HG03108 (cell line): Measurements from ENCODE around the gene FGF12.

Source experiments
- ATAC-seq: cut with Tn5 transposase; IDR thresholded peaks from one replicate; pipeline ENCODE4 v1.9.1; 2021; ENCODE audit warnings: moderate library complexity; ENCODE audit not compliant: unreplicated experiment

FGF12 gene

DNA sequence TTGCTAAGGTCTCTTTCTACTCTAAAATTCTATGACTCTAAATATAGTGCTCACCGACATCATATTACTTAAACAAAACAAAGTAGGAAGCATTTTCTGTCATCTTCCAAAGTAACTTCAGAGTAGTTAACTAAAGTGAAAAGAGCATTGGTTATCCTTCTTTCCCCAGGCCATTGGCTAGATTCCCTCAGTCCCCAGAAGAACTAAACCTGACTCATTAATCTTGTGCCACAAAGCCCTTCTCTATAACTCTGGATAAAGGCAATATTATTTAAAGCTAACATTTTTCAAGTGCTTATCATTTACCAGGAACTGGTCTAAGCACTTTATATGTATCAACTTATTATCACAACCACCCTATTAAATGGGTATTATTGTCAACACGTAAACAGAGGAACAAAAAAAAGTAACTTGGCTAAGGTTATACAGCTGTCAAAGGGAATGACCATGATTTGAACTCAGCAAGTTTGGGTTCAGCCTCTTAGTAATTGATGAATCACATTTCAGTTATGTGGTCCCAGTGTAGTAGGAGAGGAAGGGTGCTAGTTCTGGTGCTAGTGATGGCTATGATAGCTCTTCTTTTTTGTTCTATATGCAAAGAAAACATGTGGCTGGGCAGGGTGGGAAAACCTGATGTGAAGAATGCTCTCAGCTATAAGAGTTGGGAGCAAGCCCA, 304.9 kb downstream of the FGF12 start:
- no peak for ATAC-seq

DNA sequence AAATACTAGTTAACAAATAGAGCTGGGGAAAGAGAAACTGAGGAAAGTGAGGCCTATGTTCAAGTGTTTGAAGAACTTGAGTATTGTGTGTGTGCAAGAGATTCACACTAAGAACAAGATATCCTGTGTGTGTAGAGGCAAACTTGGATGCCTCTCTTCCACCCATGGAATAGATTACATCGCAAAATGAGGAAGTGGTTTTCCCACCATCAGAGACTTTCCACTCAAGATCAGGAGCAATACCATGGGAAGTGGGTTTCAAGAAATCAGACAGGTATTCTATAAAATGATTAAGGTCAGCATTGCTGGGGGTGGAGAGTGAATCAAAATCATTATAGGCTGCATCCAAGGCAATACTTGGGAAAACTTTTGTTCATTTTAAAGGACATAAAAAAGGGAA, 308.0 kb downstream of the FGF12 start:
- no peak for ATAC-seq

DNA sequence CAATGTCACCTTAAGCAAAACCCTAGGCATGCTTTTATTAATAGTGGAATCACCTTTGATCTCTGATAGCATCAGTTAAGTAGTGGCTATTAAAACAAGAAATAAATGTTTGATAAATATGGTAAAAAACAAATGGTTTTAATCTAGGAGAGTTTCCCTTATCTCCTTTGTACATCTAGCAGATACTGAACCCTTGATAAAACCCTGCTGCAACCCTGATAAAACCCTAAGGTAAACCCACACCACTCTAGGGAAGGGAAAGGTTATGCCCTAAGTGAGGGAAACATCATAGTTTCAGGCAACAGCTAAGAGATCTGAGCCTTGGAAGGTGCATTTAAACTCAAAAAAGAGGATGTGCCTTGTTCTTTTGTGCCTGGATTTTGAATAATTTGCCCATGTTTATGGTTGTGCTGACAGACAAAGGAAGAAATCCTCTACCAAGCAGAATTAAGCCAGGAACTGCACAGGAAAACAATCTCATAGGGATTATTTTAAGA, 309.7 kb downstream of the FGF12 start:
- ATAC-seq, result no peak

DNA sequence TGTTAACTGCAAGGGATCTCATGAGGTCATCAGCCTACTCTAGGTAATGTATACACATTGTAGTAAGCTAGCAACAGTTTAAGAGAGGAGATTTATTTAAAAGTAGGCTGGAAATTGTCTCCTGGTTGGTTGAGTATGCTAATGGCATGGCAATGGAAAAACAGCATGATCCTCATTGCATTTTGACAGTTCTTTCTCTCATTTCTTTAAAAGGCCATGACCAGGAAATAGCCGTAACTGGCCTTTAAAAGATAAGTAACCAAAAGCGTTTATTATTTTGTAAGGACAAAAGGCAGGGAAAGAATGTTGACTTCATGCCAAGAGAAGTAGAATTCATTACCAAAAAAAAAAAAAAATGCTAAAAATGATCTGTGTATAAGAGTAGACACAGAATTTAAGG, 310.3 kb downstream of the FGF12 start:
- no peak for ATAC-seq

DNA sequence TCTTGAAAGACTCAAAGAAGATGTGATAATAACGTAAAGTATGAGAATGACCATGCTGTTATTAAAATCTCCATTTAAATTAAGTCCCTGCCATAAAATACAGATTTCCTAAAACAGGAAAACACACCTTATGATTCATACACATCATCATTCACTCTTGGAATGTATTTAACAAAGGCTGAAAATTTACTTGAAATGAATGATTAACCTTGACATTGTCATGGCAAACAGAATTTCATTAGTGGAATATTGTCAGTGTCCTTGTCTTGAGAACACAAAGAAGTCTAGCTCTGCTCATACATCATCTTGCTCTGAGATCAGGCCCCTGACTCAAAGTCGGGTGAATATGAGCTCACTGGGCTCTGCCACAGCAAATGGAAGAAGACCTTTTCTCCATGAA, 313.9 kb downstream of the FGF12 start:
- no peak for ATAC-seq

DNA sequence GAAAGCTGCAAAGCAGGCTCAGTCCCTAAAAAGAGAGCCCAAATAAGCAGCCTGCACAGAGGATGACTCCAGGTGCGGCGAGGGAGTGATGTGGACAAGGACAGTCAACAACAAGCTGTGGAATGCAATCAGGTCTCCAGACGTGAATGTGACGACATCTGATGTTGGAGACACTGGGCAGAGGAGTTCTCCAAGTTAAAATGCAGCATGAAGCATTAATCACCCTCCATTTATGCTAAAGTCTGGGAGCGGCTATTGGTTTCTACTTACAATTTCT, 316.7 kb downstream of the FGF12 start:
- ATAC-seq, result no peak

DNA sequence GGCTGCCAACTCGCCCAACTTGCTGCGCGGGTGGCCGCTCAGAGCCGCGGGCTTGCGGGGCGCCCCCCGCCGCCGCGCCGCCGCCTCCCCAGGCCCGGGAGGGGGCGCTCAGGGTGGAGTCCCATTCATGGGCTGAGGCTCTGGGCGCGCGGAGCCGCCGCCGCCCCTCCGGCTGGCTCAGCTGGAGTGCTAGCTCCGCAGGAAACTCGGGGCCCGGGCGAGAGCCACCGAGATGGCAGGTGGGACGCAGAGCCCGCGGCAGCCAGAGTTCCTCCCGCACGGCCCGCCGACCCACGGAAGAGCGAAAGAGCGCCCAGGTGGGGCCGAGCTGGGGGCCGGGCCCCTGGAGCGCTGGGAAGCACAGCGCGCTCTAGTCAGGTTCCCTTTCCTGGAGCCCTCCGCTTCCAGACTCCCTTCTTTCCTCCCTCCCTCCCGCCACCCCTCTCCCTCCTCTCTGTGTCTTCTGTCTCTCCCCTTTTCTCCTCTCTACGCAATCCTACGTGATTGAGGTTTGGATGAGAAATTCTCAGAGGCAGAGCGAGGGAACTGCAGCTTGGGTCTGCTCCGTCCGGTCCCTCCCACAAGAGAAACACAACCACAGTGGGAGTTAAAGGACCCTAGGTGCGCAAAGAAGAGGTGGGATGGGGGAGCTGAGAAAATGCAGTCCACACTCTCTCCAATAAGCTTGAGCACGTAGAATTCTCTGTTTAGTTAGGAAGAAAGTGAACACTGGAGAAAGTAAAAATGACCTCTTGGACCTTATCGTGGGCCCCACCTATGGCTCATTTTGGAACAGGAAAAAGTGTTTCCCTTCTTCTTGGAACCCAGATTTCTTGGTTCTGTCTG, 317.3 kb downstream of the FGF12 start:
- ATAC-seq, result peak; percentile 20

DNA sequence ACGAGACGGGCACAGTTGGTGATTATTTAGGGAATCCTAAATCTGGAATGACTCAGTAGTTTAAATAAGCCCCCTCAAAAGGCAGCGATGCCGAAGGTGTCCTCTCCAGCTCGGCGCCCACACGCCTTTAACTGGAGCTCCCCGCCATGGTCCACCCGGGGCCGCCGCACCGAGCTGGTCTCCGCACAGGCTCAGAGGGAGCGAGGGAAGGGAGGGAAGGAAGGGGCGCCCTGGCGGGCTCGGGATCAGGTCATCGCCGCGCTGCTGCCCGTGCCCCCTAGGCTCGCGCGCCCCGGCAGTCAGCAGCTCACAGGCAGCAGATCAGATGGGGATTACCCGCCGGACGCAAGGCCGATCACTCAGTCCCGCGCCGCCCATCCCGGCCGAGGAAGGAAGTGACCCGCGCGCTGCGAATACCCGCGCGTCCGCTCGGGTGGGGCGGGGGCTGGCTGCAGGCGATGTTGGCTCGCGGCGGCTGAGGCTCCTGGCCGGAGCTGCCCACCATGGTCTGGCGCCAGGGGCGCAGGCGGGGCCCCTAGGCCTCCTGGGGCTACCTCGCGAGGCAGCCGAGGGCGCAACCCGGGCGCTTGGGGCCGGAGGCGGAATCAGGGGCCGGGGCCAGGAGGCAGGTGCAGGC, 318.0 kb downstream of the FGF12 start:
- ATAC-seq, result peak; percentile 74

DNA sequence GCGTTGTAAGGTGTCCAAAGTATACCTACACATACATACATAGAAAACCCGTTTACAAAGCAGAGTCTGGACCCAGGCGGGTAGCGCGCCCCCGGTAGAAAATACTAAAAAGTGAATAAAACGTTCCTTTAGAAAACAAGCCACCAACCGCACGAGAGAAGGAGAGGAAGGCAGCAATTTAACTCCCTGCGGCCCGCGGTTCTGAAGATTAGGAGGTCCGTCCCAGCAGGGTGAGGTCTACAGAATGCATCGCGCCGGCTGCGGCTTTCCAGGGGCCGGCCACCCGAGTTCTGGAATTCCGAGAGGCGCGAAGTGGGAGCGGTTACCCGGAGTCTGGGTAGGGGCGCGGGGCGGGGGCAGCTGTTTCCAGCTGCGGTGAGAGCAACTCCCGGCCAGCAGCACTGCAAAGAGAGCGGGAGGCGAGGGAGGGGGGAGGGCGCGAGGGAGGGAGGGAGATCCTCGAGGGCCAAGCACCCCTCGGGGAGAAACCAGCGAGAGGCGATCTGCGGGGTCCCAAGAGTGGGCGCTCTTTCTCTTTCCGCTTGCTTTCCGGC, 318.6 kb downstream of the FGF12 start:
- no peak for ATAC-seq

DNA sequence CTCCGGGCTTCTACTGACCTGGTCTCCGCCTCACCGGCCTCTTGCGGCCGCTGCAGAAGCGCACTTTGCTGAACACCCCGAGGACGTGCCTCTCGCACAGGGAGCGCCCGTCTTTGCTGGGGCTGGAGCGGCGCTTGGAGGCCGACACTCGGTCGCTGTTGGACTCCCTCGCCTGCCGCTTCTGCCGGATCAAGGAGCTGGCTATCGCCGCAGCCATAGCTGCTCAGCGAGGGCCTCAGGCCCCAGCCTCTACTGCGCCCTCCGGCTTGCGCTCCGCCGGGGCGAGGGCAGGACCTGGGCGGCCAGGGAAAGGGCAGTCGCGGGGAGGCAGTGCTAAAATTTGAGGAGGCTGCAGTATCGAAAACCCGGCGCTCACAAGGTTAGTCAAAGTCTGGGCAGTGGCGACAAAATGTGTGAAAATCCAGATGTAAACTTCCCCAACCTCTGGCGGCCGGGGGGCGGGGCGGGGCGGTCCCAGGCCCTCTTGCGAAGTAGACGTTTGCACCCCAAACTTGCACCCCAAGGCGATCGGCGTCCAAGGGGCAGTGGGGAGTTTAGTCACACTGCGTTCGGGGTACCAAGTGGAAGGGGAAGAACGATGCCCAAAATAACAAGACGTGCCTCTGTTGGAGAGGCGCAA, 319.2 kb downstream of the FGF12 start:
- ATAC-seq, result no peak

DNA sequence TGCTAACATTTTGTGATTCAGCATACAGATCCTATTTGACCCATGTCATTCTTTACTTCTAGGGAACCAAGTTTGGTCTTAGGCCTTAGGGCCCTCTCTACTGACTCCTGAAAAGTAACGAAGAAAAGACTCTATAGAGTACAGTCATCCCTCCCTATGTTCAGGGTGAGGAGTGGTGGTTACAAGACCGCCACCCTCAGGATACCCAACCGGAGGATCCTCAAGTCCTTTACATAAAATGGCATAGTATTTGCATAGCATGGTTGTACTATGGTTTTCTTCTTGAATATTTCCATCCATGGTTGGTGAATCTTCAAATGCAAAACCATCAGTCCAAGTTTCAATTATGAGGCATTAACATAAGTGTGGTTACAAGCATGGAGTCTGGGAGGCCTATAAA, 327.6 kb downstream of the FGF12 start:
- ATAC-seq, result no peak

DNA sequence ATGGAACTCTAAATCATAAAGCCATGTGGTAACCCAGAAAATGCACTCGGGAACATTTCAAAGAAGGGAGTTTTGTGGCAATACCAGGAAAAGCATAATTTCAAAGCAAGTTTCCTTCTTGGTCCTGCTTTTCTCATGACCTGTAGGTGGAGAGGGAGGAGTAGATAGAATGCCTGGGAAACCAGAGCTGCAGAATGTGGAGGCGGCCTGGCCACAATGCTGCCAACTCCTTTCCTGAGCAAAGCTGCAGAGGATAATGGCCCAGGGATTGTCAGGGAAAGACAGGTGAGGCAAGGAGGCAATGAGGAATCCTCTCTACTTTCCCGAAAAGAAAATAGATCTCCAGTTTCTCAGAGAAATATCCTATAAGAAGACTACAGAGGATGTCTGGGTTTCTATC, 330.3 kb downstream of the FGF12 start:
- no peak for ATAC-seq

DNA sequence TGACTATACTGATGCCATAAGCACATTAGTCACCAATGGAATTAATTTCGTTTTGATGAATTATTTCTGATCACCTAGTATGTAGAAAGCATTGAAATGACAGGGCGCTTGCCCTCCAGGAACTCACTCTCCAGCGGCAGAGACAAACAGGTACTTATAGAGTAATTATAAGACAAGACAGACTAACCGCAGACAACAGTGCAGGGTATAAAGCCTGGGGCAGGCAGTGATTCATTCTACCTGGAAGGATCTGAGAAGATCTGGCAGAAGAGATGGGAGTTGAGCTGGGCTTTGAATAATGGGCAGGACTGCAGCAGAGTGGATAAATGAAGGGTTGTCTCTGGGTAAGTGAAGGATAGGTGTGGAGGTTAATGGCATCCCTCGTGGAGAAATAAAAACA, 331.8 kb downstream of the FGF12 start:
- no peak for ATAC-seq

DNA sequence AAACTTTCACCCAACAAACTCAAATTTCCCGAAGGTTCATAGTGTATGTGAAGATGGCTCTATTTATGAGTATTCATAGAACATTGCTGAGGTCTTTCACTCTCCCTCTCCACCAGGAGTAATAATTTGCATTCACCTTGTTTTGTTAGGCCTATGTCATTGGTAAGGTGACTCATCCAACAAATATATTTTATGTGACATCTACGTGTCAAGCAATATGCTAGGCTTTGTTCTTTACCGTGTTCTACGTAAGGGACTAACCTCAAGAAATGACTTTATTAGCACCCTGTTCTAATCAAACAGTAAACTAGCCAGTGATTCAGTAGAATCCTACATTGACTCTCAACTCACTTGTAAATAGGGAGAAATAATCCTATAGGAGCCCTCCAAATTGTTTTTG, 334.4 kb downstream of the FGF12 start:
- ATAC-seq, result no peak

DNA sequence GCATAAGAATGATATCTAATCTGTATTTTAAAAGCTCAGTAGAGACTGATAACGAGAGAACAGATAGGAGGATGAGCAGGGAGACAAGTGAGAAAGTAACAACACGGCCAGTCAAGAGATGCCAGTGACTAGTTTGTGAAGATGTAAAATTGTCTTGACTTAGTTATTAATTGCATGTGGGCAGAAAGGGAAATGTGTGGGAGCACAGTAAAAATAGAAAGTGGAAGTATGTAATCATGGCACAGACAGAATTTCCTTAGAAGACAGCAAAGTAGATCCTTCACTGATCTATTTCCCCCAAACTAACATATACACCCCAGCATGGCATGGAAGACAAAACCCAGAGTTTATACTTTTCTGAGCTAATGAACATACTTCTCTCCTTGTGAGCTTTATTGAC, 344.5 kb downstream of the FGF12 start:
- no peak for ATAC-seq

DNA sequence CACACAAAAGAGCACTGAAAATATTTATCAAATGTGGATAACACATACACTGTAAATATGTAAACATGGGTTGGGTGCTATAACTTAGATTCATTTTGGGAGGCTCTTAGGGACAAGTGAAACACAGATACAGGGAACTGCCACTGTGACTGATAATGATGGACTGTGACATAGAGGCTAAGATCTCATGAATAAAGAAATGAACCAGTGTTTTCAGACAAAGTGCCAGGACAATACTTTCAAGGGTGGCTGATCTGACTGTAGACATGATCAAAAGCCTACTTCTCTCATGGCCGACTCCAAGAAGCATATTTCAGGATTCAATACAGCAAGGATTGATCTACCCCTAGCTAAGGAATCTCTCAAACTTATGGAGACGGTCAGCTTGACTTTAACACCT, 353.8 kb downstream of the FGF12 start:
- no peak for ATAC-seq

DNA sequence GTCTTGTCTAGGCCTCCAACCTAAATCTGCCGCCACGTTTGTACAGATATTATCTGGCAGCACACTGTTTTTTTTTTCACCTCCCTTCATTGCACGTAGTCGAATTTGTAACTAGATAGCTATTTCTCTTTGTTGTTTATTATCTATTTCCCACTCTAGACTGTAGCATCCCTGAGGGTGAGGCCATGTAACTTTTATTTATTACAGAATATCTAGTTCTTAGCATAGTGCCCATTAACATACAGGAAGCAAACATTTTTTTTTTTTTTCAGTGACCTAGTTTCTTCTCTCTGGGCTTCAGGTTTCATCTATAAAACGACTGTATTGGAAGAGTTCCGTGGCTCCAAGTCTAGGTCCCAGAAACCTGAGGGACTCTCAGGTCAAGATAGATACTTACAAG, 354.3 kb downstream of the FGF12 start:
- ATAC-seq, result no peak

DNA sequence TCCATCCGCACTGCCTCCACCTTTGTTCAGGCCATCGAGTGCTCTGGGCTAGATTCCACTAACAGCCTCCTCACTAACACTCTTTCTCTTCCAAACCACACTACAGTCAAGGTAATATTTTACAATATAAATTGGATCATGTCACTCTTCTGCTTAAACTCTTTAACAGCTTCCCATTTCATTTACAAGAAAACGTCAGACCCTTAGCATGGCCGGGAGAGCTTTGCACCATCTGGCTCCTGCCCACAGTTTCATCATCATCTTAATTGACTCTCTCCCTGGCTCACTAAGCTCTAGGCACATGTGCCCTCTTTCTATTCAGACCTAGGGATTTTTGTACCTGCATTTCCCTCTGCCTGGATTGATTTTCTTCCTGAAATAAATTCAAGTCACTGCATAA, 354.7 kb downstream of the FGF12 start:
- no peak for ATAC-seq

DNA sequence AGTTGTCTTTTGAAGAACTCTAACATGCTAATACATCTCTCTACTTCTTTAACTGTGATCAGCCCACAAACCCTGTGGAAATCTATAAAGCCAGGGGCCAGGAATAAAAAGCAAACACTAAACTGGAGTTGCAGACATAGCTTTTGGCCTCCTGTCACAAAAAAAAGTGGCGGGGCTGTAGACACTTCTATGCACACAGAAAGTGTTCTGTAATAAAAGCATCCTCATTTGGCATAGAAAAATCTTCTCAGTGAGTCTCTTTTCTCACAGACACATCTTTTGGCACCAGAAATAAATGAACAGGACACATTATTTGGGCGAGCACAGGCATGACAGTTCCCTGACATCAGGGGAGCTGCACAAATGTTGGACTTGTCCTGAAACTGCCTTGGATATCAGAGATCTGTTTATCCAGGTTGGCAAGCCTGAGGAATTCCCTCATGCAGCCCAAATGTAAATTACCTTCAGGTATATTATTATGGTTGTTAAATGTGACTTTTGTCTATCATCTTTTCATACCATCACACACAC, 355.4 kb downstream of the FGF12 start:
- ATAC-seq, result no peak

DNA sequence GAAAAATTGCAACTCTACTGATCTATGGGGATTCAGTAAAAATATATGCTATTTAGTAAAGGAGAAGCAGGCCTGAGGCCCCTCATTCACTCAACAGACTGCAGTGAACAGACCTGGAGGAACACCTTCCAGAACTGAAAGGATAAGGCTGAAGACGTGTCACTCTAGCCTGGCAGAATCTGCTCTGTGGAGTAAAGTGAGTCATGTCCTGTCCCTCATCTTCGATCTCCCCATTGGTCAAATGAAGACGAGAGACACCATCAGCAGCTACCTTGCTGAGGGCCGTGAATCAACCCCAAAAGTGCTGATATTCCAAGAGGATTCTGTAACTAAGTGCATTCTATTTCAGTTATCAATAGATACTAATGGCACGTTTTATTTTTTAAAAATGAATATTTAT, 359.7 kb downstream of the FGF12 start:
- no peak for ATAC-seq

DNA sequence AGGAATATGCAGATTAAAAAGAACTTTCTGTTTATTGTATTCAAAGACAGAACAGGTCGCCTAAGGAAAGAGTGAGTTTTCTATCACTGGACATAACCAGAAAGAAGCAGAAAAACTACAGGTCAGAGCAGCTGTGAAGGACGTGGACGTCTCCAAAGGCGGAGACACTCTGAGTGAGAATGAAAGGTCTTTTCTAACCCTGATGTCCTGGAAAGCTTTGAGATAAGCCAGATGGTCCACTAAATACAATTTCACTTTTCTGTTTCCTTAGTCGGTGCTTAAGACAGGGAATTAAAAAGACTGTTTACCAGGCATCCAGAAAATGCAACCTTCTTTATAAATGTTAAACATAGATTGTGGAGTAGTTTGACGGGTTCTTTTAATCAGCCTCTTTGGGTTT, 360.4 kb downstream of the FGF12 start:
- ATAC-seq, result no peak
